Measurements from ENCODE around the gene GNG14.

GRCh38 chr19:12665281-12665573 lies 22.6 kb upstream of the GNG14 start:
- no peak for TF ChIP-seq POLR2A (IDR thresholded peaks at IDR 0.05; ENCODE audit: low read depth, low read length)
- no peak for TF ChIP-seq CTCF (conservative IDR thresholded peaks at IDR 0.05; ENCODE audit: low read depth, low read length)
- TF ChIP-seq ELK1 (IDR thresholded peaks at IDR 0.05; ENCODE audit: borderline replicate concordance, low read depth, low read length) = no peak
- TF ChIP-seq NFE2L2 (IDR thresholded peaks at IDR 0.05; ENCODE audit: low read depth, low read length) = no peak
- no peak for TF ChIP-seq USF2 (IDR thresholded peaks at IDR 0.05; ENCODE audit: low read depth, low read length)
- no peak for TF ChIP-seq RAD21 (IDR thresholded peaks at IDR 0.05; ENCODE audit: low read length)

Data from IMR-90 (cell line).